Ovary (tissue), 9 donors: ENCODE data around the gene YIPF4. TPM values are rescaled to one million over a fixed set of nuclear protein-coding genes. Genes with fewer than 3 reads are reported as not detected.
"Not testable (repeated sequence)": the region's sequence is repeated elsewhere in the genome, so short reads cannot be mapped to it uniquely, and the experiment has no call there.

Source experiments
- DNase-seq, 5 donors: peaks; one replicate each; pipeline ENCODE4 v3.0.0-alpha.2; 2019 to 2020
- H3K27ac ChIP-seq, 2 donors: fragments of 200-600 bp; one replicate each; pipeline versions ENCODE4 v1.5.1 to v1.8.0; 2019 to 2022
- H3K27me3 ChIP-seq: fragments of 200-600 bp; one replicate; pipeline ENCODE4 v1.8.0; 2022
- H3K36me3 ChIP-seq: fragments of 200-600 bp; sonication (generic); one replicate; pipeline ENCODE4 v1.5.1; 2019
- H3K4me1 ChIP-seq: one replicate; pipeline ENCODE4 v1.8.1; 2013; ENCODE audit warnings: mild to moderate bottlenecking, moderate library complexity; ENCODE audit not compliant: insufficient read depth
- H3K4me3 ChIP-seq: fragments of 200-600 bp; sonication (generic); one replicate; pipeline ENCODE4 v1.5.1; 2017
- H3K9me3 ChIP-seq, 2 donors: fragments of 200-600 bp in 1 of 2; sonication (generic) in 1 of 2; one replicate each; pipeline versions ENCODE4 v1.5.1 to v1.8.1; 2013 to 2019; ENCODE audit warnings: mild to moderate bottlenecking in 1 of 2, moderate library complexity in 1 of 2
- CTCF ChIP-seq, 3 donors: fragments of 450-650 bp in 2 of 3; fragments of 200-600 bp in 1 of 3; IDR thresholded peaks; one replicate each; pipeline versions ENCODE4 v1.5.1 to v1.8.0; 2016 to 2022; ENCODE audit warnings: antibody characterized with exemption in 3 of 3, mild to moderate bottlenecking in 1 of 3
- EP300 ChIP-seq: sonication (generic); formaldehyde crosslinking; IDR thresholded peaks from one replicate; pipeline ENCODE4 v1.6.1; 2017; ENCODE audit warnings: antibody characterized with exemption
- POLR2A ChIP-seq: fragments of 450-650 bp; IDR thresholded peaks from one replicate; pipeline ENCODE4 v1.6.1; 2017; ENCODE audit warnings: antibody characterized with exemption, mild to moderate bottlenecking, moderate library complexity
- WGBS, 3 donors: extraction: QIAGEN DNeasy Blood & Tissue Kit in 1 of 3; methylation state at CpG; one replicate each; pipeline versions ENCODE4 v1.1.5 to v1.1.7; 2013 to 2017; 5-methylcytosine and 5-hydroxymethylcytosine counted together
- intact Hi-C, 4 donors: fragments of 100-400 bp; cut with DNase I; formaldehyde crosslinking; loops; one replicate each; pipeline versions ENCODE4 v1.11.0 to v1.15.1; 2022 to 2023
- polyA plus RNA-seq, 2 donors: library from polyadenylated mRNA; stranded (reverse); fragments of 200-250 nt in 1 of 2; fragments of 350-450 nt in 1 of 2; fragmentation: Illumina TruSeq in 1 of 2; extraction: RNeasy Lipid Tissue Mini Kit (QIAGEN cat#74804) in 1 of 2; gene quantifications; one replicate each; pipeline ENCODE4 v1.2.3, GENCODE V29; 2013 to 2014
- total RNA-seq, 7 donors: library from RNA; depleted of rRNA in 2 of 7; stranded (reverse); fragments of >200 nt in 2 of 7; fragmentation: NEBNext Ultra II Directional in 3 of 7; extraction: Animal tissue kit (Norgen Biotek cat#: 25700) in 3 of 7; gene quantifications; one replicate each; pipeline versions ENCODE4 v1.1.0 to v1.2.4, GENCODE V29; 2016 to 2023
- donor health status: DM: no; HTN: no; CAD: no; lungs with moderate emphysema.
- donor health status: DM: no; HTN: no; CAD: no.
- donor health status: Bipolar disorder and iron deficiency.
- donor health status: DM: yes; HTN: yes; CAD: no.
- donor health status: DM: no; HTN: no; CAD: no.
- donor health status: DM: yes; HTN: yes; CAD: no.

YIPF4 gene
- total and polyA plus RNA-seq, 9 donors = 10.3 to 45.0 (median 37.4) TPM

- Histone ChIP-seq H3K4me3 (no peak overlapping the region), H3K4me1 (peaks cover 2% of the 10 kb centered on the region), H3K9me3 (no peaks in the 10 kb centered on the region), H3K27ac (no peak overlapping the region), H3K27me3 (no peaks in the 10 kb centered on the region), H3K36me3 (no peaks in the 10 kb centered on the region)
- no peak for DNase-seq
- TF ChIP-seq POLR2A (no peak), CTCF (IDR thresholded peaks at IDR 0.05) (no peak), EP300 (no peak)
- WGBS, 3 donors = 46 to 54% (median 53%) methylated on average over 3 of the region's 3 CpGs
- intact Hi-C loops = no loop called here
Observed at GRCh38 chr2:32272279-32272678, 5.4 kb upstream of the YIPF4 start.

- Histone ChIP-seq H3K36me3 (no peaks in the 10 kb centered on the region), H3K27ac (no peak overlapping the region), H3K4me3 (no peak overlapping the region), H3K27me3 (no peaks in the 10 kb centered on the region), H3K4me1 (peaks cover 2% of the 10 kb centered on the region), H3K9me3 (no peaks in the 10 kb centered on the region)
- 76 to 81% (median 78%) methylated on average over 2 of the region's 2 CpGs for WGBS, 3 donors
- TF ChIP-seq CTCF (IDR thresholded peaks at IDR 0.05) (no peak), EP300 (no peak), POLR2A (no peak)
- no peak for DNase-seq
- intact Hi-C loops = no loop called here
Observed at GRCh38 chr2:32274289-32274688, 3.4 kb upstream of the YIPF4 start.

- 88 to 92% (median 88%) methylated on average over 7 of the region's 7 CpGs for WGBS, 3 donors
- intact Hi-C loops, H3K36me3 ChIP-seq: not testable (repeated sequence)
Observed at GRCh38 chr2:32275790-32276189, 1.9 kb upstream of the YIPF4 start.

GRCh38 chr2:32277363-32277673 is 386 bp upstream of the YIPF4 start:
- no peak for DNase-seq
- Histone ChIP-seq H3K36me3 (no peaks in the 10 kb centered on the region), H3K27ac (peak overlapping the region; percentile 19 to 63), H3K27me3 (no peaks in the 10 kb centered on the region), H3K4me1 (peaks cover 5% of the 10 kb centered on the region), H3K9me3 (no peaks in the 10 kb centered on the region), H3K4me3 (peak overlapping the region; percentile 98)
- WGBS, 3 donors = 38 to 46% (median 42%) methylated on average over 5 of the region's 5 CpGs
- intact Hi-C loops = no loop called here
- TF ChIP-seq EP300 (no peak), POLR2A (no peak), CTCF (IDR thresholded peaks at IDR 0.05) (no peak)

More at GRCh38 chr2:32275790-32276189, 1.9 kb upstream of the YIPF4 start:
- not testable (repeated sequence) for H3K27me3 ChIP-seq, H3K4me3 ChIP-seq, H3K4me1 ChIP-seq, DNase-seq, H3K27ac ChIP-seq, H3K9me3 ChIP-seq

- Histone ChIP-seq H3K4me1 (peaks cover 5% of the 10 kb centered on the region), H3K9me3 (no peaks in the 10 kb centered on the region), H3K27me3 (no peaks in the 10 kb centered on the region), H3K27ac (peak overlapping the region in 1 of 2 donors; percentile 63), H3K4me3 (peak overlapping the region; percentile 98), H3K36me3 (no peaks in the 10 kb centered on the region)
- 1 to 6% (median 2%) methylated on average over 6 of the region's 6 CpGs for WGBS, 3 donors
- DNase-seq = no peak
- intact Hi-C loops = no loop called here
- no peak for TF ChIP-seq CTCF (IDR thresholded peaks at IDR 0.05)
- TF ChIP-seq EP300 = no peak
- TF ChIP-seq POLR2A = no peak
Observed at GRCh38 chr2:32278478-32278853, 762 bp downstream of the YIPF4 start.
